Esophagus mucosa (tissue), 1 donor: ENCODE data around the gene DTX3L. TPM values are rescaled to one million over a fixed set of nuclear protein-coding genes. Genes with fewer than 3 reads are reported as not detected.
"Not testable (repeated sequence)": the region's sequence is repeated elsewhere in the genome, so short reads cannot be mapped to it uniquely, and the experiment has no call there.

ENCODE experiments used
- ATAC-seq: fragments of 200-7000 bp; cut with Tn5 transposase; one replicate; pipeline ENCODE4 v1.9.1; 2020
- total RNA-seq: library from RNA; stranded (reverse); gene quantifications from one replicate; pipeline ENCODE4 v1.2.4, GENCODE V29; 2023
- donor health status: DM: yes; HTN: yes; CAD: no.

Gene DTX3L
- total RNA-seq, 1 donor from 2014 or later, result 28.5 TPM

- ATAC-seq, result no peak
These were observed 1.0 kb upstream of the DTX3L start for GRCh38 chr3:122562923-122563716.

- no peak for ATAC-seq
These were observed 467 bp upstream of the DTX3L start for GRCh38 chr3:122563717-122564025.

DNA sequence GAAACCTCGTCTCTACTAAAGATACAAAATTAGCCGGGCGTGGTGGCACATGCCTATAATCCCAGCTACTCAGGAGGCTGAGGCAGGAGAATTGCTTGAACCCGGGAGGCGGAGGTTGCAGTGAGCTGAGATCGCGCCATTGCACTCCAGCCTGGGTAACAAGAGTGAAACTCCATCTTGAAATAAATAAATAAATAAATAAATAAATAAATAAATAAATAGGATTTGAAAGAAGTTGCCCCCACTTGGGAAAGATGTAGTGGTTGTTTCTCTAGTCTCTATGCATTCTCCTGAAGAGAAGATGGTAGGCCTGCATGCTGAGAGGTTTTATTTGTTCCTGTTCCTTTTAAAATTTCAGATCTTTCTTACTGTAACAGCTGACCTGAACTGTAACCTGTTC, 4.0 kb downstream of the DTX3L start:
- not testable (repeated sequence) for ATAC-seq

DNA sequence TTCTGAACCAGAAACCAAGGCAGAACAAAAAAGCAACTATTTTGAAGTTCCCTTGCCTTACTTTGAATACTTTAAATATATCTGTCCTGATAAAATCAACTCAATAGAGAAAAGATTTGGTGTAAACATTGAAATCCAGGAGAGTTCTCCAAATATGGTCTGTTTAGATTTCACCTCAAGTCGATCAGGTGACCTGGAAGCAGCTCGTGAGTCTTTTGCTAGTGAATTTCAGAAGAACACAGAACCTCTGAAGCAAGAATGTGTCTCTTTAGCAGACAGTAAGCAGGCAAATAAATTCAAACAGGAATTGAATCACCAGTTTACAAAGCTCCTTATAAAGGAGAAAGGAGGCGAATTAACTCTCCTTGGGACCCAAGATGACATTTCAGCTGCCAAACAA, 4.6 kb downstream of the DTX3L start:
- ATAC-seq, result no peak

- peak; percentile 93 for ATAC-seq
These were observed 8.8 kb downstream of the DTX3L start for GRCh38 chr3:122572940-122573412.

DNA sequence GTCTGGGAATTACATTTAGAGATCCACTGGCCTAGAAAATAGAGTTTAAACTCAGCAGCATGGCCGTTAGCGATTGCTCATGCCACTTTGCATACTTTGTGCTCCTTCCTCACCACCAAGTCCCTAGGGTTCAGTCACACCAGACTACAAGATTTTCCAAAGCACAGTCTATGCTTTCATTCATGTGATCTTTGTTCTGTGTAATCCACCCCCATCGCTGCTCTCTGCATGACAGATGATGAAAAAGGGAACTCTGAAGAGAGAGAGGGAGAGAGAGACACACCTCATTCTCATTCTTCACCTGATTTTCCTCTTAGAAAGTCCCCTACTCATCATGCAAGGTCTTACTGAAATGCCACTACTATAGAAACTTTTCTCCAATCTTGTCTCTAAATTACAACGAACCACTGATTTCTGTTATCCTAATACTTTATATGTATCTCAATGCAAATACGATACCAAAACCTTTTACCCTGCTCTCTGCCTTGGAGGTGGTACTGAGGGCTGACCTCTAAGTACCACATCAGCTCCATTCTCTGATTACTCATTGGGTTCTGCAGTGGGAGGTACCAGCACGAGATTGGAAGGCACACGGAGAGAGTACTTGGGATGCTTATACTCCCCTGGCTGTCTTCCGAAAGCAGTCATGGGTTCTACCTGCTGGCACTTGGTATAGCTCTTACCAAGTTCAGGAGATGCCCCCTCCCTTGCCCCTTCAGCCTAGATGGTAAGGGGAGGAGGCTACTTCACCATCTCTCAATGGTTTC, 12.2 kb downstream of the DTX3L start:
- ATAC-seq, result peak; percentile 54

GRCh38 chr3:122577409-122578031, 13.4 kb downstream of the DTX3L start, which contains the start of gene PARP15:
PARP15 (plus strand) TSS chr3:122577650; CDS start chr3:122577668, 18 bp downstream.
- ATAC-seq, result no peak

DNA sequence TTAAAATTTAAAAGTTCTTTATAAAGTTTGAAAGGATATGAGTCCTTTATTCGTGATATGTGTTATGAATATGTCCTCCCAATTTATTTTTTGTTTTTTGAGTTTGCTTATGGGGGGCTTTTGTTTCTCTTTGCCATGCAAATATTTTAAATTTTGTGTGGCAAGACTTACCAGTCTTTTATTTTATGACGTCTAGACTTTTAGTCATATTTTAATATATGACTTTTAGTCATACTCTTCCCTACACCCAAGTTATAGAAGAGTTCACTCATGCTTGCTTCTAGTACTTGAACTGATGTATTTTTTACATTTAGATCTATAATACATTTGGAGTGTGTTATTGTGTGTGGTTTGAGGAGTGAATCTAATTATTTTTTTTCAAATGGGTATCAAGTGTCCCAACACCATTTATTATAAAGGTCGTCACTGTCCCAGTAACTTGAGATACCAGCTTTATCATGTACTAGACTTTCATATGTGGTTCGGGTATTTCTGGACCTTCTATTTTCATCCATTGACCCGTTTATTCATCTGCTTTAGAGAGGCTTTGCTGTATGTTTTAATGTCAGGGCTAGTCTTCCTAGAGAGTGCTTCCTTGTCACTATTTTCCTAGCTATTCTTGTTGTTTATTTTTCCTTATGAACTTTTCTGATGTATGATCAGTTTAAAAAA, 14.1 kb downstream of the DTX3L start:
- no peak for ATAC-seq

DNA sequence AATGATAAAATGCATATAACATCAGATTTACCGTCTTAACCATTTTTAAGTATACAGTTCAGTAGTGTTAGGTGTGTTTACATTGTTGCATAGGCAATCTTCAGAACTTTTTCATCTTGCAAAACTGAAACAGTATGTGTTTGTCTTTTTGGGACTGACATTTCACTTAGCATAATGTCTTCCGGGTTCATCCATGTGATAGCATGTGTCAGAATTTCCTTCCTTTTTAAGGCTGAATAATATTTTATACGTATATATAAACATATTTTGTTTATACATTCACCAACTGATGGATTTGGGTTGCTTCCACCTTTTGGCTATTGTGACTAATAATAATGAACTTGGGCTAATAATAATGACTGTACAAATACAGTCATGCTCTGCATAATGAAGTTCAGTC, 16.3 kb downstream of the DTX3L start:
- no peak for ATAC-seq

- no peak for ATAC-seq
These were observed 17.5 kb downstream of the DTX3L start for GRCh38 chr3:122581622-122582021.

- ATAC-seq, result no peak
These were observed 18.3 kb downstream of the DTX3L start for GRCh38 chr3:122582390-122582789.

GRCh38 chr3:122586098-122586497, 22.0 kb downstream of the DTX3L start:
- ATAC-seq, result no peak

DNA sequence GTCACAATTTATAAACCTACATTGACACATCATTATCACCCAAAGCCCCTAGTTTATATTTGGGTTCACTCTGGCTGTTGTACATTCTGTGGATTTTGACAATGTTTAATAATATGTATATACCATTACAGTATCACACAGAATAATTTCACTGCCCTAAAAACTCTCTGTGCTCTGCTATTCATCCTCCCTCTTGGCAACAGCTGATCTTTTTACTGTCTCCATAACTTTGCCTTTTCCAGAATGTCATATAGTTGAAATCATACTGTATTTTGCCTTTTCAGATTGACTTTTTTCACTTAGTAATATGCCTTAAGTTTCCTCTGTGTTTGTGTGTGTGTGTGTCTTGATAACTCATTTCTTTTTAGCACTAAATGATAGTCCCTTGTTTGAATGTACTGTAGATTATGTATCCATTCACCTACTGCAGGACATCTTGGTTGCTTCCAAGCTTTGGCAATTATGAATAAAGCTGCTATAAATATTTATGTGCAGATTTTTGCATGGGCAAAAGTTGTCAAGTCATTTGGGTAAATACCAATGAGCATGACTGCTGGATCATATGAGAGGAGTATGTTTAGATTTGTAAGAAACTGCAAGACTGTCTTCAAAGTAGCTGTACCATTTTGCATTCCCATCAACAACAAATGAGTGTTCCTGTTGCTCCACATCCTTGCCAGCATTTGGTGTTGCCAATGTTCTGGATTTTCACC, 22.8 kb downstream of the DTX3L start:
- ATAC-seq, result no peak

DNA sequence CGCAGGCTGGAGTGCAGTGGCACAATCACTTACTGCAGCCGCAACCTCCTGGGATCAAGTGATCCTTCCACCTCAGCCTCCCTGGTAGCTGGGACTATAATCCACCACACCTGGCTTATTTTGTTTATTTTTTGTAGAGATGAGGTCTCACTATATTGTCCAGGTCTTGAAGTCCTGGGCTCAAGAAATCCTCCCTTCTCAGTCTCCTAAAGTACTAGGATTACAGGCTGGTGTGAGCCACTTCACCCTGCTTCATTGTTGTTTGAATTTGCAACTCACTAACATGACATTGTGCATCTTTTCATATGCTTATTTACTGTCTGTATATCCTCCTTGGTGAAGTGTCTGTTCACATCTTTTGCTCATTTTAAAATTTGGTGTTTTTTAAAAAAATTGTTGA, 23.4 kb downstream of the DTX3L start:
- no peak for ATAC-seq

DNA sequence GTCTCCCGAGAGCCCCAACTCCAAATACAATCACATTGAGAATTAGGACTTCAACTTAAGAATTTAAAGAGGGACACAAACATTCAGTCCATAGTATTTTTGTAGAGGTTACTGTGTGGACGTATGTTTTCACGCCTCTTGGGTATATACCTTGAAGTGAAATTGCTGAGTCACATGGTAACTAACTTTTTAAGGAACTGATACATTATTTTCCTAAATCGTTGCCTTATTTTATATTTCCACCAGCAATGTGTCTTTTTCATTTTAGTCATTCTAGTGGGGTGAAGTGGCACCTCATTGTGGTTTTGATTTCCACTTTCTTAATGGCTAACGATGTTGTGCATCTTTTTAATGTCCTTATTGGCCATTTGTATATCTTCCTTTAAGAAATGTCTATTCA, 25.2 kb downstream of the DTX3L start:
- ATAC-seq, result no peak

GRCh38 chr3:122590610-122591009, 26.5 kb downstream of the DTX3L start:
- ATAC-seq, result no peak

GRCh38 chr3:122594025-122594424, 29.9 kb downstream of the DTX3L start:
- ATAC-seq, result no peak

DNA sequence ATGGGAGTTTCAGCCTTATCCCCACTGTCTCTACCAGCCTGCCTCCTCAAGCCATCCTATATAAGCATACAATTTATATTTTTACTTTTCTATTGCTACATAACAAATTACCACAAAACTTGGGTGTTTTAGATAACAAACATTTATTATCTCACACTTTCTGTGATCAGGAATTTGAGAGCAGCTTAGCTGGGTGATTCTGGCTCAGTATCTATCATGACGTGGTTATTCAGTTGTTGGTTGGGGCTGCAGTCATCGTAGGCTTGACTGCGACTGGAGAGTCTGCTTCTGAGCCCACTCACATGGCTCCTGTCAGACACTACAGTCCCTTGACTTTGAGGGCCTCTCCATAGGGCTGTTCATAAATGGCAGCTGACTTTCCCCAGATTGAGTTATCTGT, 34.0 kb downstream of the DTX3L start:
- no peak for ATAC-seq

- no peak for ATAC-seq
These were observed 34.4 kb downstream of the DTX3L start for GRCh38 chr3:122598556-122598955.

GRCh38 chr3:122602011-122602710, 38.0 kb downstream of the DTX3L start:
- no peak for ATAC-seq

DNA sequence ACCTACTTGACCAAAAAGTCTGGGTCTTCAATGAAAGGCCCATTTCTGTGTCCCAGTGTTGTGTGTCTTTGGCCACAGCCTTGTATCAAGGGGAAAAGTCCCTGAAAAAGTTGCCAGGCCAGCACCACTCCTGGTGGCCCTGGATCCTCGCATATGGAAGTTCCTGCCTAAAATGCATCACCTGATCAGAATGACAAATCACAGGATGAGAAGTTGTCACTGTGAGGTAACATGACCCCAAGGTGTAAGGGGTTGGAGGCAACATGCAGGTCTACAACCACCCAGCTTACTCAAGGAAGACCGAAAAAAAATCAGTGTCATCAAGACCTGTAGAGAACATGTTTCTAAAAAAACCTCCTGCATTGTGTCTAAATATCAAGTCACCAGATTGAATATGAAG, 38.9 kb downstream of the DTX3L start:
- no peak for ATAC-seq

DNA sequence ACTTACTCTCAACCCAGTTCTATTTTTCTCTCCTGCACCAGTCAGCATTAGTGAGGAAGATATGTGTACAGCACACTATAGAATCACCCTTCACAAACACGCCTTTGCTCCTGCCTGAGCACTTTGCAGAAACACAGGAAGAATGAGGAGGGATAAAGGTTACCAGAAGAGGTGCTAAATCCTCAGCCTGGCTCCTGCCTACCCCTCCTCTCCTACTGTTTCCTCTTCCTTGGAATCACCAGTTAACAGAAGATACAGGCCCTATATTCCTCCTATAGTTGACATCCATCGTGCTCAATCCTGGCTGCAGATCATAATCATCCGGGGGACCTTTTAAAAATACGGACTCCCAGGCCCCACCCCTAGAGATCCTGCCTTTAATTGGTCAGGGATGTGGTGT, 42.2 kb downstream of the DTX3L start:
- ATAC-seq, result no peak
